ENCODE results near the gene MRPS26. TPM values are rescaled to one million over a fixed set of nuclear protein-coding genes. Genes with fewer than 3 reads are reported as not detected.
"Not testable (repeated sequence)": the region's sequence is repeated elsewhere in the genome, so short reads cannot be mapped to it uniquely, and the experiment has no call there.

The MRPS26 gene
- total RNA-seq, 4 donors from 2014 or later: 13.2 to 157 (median 35.8) TPM

GRCh38 chr20:3021327-3021726 lies 24.5 kb upstream of the MRPS26 start:
- no peak overlapping the region for H3K27ac ChIP-seq
- H3K27me3 ChIP-seq: no peaks in the 10 kb centered on the region
- no peak overlapping the region for H3K4me3 ChIP-seq
- no peaks in the 10 kb centered on the region for H3K9me3 ChIP-seq
- DNase-seq: no peak
- no peaks in the 10 kb centered on the region for H3K4me1 ChIP-seq
- intact Hi-C loops (cut with DNase I; ENCODE audit: low total_unique reads): no loop called here
- H3K36me3 ChIP-seq: no peaks in the 10 kb centered on the region
- TF ChIP-seq CTCF (IDR thresholded peaks at IDR 0.05) (no peak), POLR2A (IDR thresholded peaks at IDR 0.05) (no peak)

GRCh38 chr20:3021777-3022176 lies 24.1 kb upstream of the MRPS26 start:
- no peaks in the 10 kb centered on the region for H3K36me3 ChIP-seq
- TF ChIP-seq CTCF (IDR thresholded peaks at IDR 0.05) (no peak), POLR2A (IDR thresholded peaks at IDR 0.05) (no peak)
- no peaks in the 10 kb centered on the region for H3K4me1 ChIP-seq
- intact Hi-C loops (cut with DNase I; ENCODE audit: low total_unique reads): no loop called here
- no peak overlapping the region for H3K4me3 ChIP-seq
- no peaks in the 10 kb centered on the region for H3K9me3 ChIP-seq
- no peak for DNase-seq
- H3K27me3 ChIP-seq: no peaks in the 10 kb centered on the region
- H3K27ac ChIP-seq: no peak overlapping the region

DNA sequence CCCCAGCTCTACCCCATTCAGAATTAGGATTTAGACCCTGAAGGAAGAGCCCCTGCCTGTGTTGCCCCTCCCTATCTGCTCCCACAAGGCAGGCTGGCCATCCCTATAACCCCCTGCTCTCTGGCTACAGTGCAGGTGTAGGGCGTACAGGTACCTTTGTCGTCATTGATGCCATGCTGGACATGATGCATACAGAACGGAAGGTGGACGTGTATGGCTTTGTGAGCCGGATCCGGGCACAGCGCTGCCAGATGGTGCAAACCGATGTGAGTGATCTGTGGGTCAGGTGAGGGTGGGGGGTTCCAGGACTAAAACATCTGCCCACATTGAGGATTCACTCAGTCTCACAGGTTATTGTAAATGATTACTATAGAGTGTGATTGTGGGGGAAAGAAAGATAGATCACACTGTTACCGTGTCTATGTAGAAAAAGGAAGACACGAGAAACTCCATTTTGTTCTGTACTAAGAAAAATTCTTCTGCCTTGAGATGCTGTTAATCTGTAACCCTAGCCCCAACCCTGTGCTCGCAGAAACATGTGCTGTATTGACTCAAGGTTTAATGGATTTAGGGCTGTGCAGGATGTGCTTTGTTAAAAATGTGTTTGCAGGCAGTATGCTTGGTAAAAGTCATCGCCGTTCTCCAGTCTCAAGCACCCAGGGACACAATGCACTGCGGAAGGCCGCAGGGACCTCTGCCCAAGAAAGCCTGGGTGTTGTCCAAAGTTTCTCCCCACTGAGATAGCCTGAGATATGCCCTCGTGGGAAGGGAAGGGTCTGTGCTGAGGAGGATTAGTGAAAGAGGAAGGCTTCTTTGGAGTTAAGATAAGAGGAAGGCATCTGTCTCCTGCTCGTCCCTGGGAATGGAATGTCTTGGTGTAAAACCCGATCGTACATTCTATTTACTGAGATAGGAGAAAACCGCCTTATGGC lies 23.0 kb upstream of the MRPS26 start:
- intact Hi-C loops (cut with DNase I; ENCODE audit: low total_unique reads); H3K4me1 ChIP-seq; H3K27ac ChIP-seq; H3K9me3 ChIP-seq; H3K27me3 ChIP-seq; H3K4me3 ChIP-seq; H3K36me3 ChIP-seq; DNase-seq: not testable (repeated sequence)

DNA sequence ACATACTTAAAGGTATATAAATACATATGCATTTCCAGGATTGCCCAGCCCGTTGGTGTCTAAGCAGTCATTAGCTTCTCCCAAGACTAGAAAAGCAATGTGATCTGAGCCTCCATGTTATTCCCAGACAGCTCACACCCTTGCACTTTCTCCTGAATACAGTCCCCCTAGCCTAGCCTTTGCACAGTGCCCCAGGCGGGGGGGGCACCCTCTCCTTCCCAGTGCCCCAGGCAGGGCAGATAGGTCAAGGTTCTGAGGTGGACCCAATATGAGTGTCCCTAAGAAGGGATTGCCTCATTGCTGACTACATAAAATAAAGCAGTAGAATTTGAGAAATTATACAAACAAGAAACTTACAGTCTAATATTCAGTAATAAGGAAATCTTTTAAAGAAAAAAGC lies 17.9 kb upstream of the MRPS26 start:
- DNase-seq: no peak
- Histone ChIP-seq H3K27me3 (no peaks in the 10 kb centered on the region), H3K27ac (no peak overlapping the region), H3K4me1 (no peaks in the 10 kb centered on the region), H3K4me3 (no peak overlapping the region), H3K36me3 (no peaks in the 10 kb centered on the region), H3K9me3 (no peaks in the 10 kb centered on the region)
- intact Hi-C loops (cut with DNase I; ENCODE audit: low total_unique reads): no loop called here
- TF ChIP-seq CTCF (IDR thresholded peaks at IDR 0.05): no peak

GRCh38 chr20:3031524-3032147 lies 14.2 kb upstream of the MRPS26 start:
- DNase-seq: no peak
- Histone ChIP-seq H3K27me3 (no peaks in the 10 kb centered on the region), H3K27ac (no peak overlapping the region), H3K9me3 (no peaks in the 10 kb centered on the region), H3K36me3 (no peaks in the 10 kb centered on the region), H3K4me3 (no peak overlapping the region), H3K4me1 (no peaks in the 10 kb centered on the region)
- TF ChIP-seq POLR2A (IDR thresholded peaks at IDR 0.05) (no peak), CTCF (IDR thresholded peaks at IDR 0.05) (no peak)
- intact Hi-C loops (cut with DNase I; ENCODE audit: low total_unique reads): no loop called here
